ENCODE measurements around the gene RAB3GAP1.
A peak's percentile ranks its signal among the peaks of the same experiment; 100 is the strongest.
"Not testable (repeated sequence)": the region's sequence is repeated elsewhere in the genome, so short reads cannot be mapped to it uniquely, and the experiment has no call there.

The RAB3GAP1 gene

GRCh38 chr2:135011633-135012032, 40.5 kb upstream of the RAB3GAP1 start:
- DNase-seq (ENCODE audit: low read depth), result no peak
- no peak overlapping the region for H3K4me3 ChIP-seq (ENCODE audit: low read length)
- no peak for TF ChIP-seq CTCF (IDR thresholded peaks at IDR 0.05; ENCODE audit: insufficient read depth, low read depth, low read length, missing control alignments)

DNA sequence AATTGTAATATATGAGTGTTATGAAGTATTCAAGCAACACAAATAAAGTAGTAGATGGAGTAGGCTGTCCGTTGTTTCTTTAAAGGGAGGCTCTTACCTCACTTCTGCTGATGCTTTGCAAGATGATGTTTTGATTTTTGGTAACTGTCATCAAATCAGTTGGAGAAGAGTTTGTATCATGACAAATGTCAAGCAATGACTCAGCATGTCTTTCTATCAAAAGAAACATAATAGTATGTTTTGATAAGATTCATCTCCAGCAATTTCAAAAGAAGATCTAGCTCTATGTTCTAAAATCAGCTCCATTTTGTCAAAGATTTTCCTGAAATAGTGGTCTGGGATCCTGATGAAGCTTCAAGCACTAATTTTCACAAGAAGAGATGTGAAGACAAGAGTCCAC, 30.5 kb upstream of the RAB3GAP1 start:
- H3K4me3 ChIP-seq (ENCODE audit: low read length), result no peak overlapping the region
- DNase-seq (ENCODE audit: low read depth), result no peak
- no peak for TF ChIP-seq CTCF (IDR thresholded peaks at IDR 0.05; ENCODE audit: insufficient read depth, low read depth, low read length, missing control alignments)

DNA sequence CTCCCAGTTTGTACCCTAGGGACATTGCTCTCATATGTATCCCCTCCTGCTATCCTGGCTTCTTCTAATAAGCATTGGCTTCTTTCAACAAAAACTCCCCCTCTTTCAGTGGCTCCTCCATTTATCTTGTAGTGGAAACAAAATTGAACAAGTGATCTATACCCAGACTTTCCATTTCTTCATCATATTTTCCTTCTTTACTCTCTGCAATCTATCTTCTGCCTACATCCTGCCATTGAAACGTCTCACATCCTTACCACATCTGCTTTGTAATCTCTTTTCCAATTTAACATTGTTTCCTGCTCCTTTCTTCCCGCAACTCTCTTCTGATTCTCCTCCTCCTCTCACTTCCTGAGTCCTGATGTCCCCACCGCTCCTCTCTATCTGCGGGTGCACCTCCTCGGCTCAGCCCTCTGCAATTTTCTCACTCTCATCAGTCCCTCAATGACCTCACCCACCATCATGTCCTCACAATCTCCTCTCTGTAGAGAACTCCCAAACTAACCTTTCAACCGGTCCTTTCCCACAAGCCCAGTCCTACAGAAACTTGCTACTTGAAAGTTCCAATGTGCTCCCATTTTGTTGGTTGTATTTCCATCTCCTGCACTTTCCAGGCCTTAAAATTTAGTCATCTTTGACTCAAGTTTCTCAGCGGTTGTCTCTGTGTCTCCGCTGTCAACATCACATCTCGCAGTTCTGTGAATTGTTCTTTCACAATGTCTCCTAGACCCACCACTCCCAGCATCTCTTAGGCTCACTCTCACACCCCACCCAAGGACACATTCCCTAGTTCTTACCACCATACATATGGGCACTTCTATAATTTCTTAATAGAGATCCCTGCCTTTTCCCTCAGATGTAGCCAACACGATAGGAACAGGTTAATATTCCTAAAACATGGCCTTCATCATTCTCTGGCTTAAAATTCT, 28.9 kb upstream of the RAB3GAP1 start:
- no peak for DNase-seq (ENCODE audit: low read depth)
- H3K4me3 ChIP-seq (ENCODE audit: low read length), result no peak overlapping the region
- no peak for TF ChIP-seq CTCF (IDR thresholded peaks at IDR 0.05; ENCODE audit: insufficient read depth, low read depth, low read length, missing control alignments)

- DNase-seq (ENCODE audit: low read depth), result no peak
- no peak overlapping the region for H3K4me3 ChIP-seq (ENCODE audit: low read length)
- TF ChIP-seq CTCF (IDR thresholded peaks at IDR 0.05; ENCODE audit: insufficient read depth, low read depth, low read length, missing control alignments), result no peak
Measured at GRCh38 chr2:135023886-135024485, 28.1 kb upstream of the RAB3GAP1 start.

- H3K4me3 ChIP-seq (ENCODE audit: low read length), result no peak overlapping the region
- DNase-seq (ENCODE audit: low read depth), result no peak
- TF ChIP-seq CTCF (IDR thresholded peaks at IDR 0.05; ENCODE audit: insufficient read depth, low read depth, low read length, missing control alignments), result no peak
Measured at GRCh38 chr2:135029481-135030134, 22.5 kb upstream of the RAB3GAP1 start.

GRCh38 chr2:135030826-135031225, 21.3 kb upstream of the RAB3GAP1 start:
- H3K4me3 ChIP-seq (ENCODE audit: low read length), result no peak overlapping the region
- DNase-seq (ENCODE audit: low read depth), result peak; percentile 69
- TF ChIP-seq CTCF (IDR thresholded peaks at IDR 0.05; ENCODE audit: insufficient read depth, low read depth, low read length, missing control alignments), result no peak

DNA sequence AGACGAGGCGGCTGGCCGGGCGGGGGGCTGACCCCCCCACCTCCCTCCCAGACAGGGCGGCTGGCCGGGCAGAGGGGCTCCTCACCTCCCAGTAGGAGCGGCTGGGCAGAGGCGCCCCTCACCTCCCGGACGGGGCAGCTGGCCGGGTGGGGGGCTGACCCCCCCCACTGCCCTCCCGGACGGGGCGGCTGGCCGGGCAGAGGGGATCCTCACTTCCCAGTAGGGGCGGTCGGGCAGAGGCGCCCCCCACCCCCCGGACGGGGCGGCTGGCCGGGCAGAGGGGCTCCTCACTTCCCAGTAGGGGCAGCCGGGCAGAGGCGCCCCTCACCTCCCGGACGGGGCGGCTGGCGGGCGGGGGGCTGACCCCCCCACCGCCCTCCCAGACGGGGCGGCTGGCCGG, 18.9 kb upstream of the RAB3GAP1 start:
- not testable (repeated sequence) for H3K4me3 ChIP-seq (ENCODE audit: low read length); DNase-seq (ENCODE audit: low read depth)

Measured in epithelial cell of esophagus (primary cell).